CD4-positive, alpha-beta T cell (primary cell): ENCODE results near the gene AUTS2. TPM values are rescaled to one million over a fixed set of nuclear protein-coding genes. Genes with fewer than 3 reads are reported as not detected.

Experiments
- ATAC-seq: fragments of 200-7000 bp; cut with Tn5 transposase; one replicate; pipeline ENCODE4 v1.10.0; 2022; ENCODE audit warnings: mild to moderate bottlenecking; ENCODE audit not compliant: poor library complexity
- CTCF ChIA-PET: fragments of 350-600 bp; sonication (Branson Sonifier 250); formaldehyde crosslinking; loops from one replicate; lab custom pipeline; 2021; ENCODE audit warnings: antibody characterized with exemption, inconsistent platforms; lab: Charles Lee
- POLR2A ChIA-PET: fragments of 350-600 bp; sonication (Branson Sonifier 250); formaldehyde crosslinking; loops from one replicate; lab custom pipeline; 2021; ENCODE audit warnings: antibody characterized with exemption, inconsistent platforms; lab: Charles Lee
- DNase-seq, 14 experiments: peaks; one replicate each; pipeline ENCODE4 v3.0.0-alpha.2; 2013 to 2020; ENCODE audit warnings: mixed read lengths in 2 of 14
- H3K27ac ChIP-seq, 2 donors: one replicate each; pipeline versions ENCODE4 v1.5.1 to v1.7.0; 2013; ENCODE audit warnings: low read length in 2 of 2, low read depth in 1 of 2, mild to moderate bottlenecking in 1 of 2
- H3K27me3 ChIP-seq, 2 experiments: 1 replicate in 1 of 2; 2 replicates in 1 of 2; pipeline versions ENCODE4 v1.6.1 to v1.7.0; 2013; ENCODE audit warnings: low read length in 2 of 2, control low read depth in 1 of 2, mild to moderate bottlenecking in 1 of 2, moderate library complexity in 1 of 2; ENCODE audit not compliant: insufficient read depth in 2 of 2, control insufficient read depth in 1 of 2
- H3K36me3 ChIP-seq: one replicate; pipeline ENCODE4 v1.6.1; 2013; ENCODE audit warnings: low read length, control low read depth; ENCODE audit not compliant: insufficient read depth
- H3K4me1 ChIP-seq: one replicate; pipeline ENCODE4 v1.6.1; 2013; ENCODE audit warnings: low read length, control low read depth; ENCODE audit not compliant: insufficient read depth
- H3K4me3 ChIP-seq: one replicate; pipeline ENCODE4 v1.5.1; 2013; ENCODE audit warnings: mild to moderate bottlenecking, low read length, moderate library complexity
- H3K9me3 ChIP-seq, 2 experiments: 1 replicate in 1 of 2; 2 replicates in 1 of 2; pipeline versions ENCODE4 v1.6.1 to v1.7.0; 2013; ENCODE audit warnings: low read length in 2 of 2, mild to moderate bottlenecking in 2 of 2, control low read depth in 1 of 2, moderate library complexity in 1 of 2; ENCODE audit not compliant: control insufficient read depth in 1 of 2, insufficient read depth in 1 of 2
- H3K27ac Mint-ChIP-seq: one replicate; pipeline ENCODE4 v1.8.0; 2020; ENCODE audit warnings: mixed read lengths
- H3K27me3 Mint-ChIP-seq: one replicate; pipeline ENCODE4 v1.8.0; 2021; ENCODE audit warnings: mixed read lengths
- H3K36me3 Mint-ChIP-seq: one replicate; pipeline ENCODE4 v1.8.0; 2021; ENCODE audit warnings: low read depth, mixed read lengths
- H3K4me1 Mint-ChIP-seq: one replicate; pipeline ENCODE4 v1.8.0; 2021; ENCODE audit warnings: low read depth, mixed read lengths
- H3K4me3 Mint-ChIP-seq: one replicate; pipeline ENCODE4 v1.8.0; 2020; ENCODE audit warnings: mild to moderate bottlenecking, mixed read lengths
- H3K9me3 Mint-ChIP-seq: one replicate; pipeline ENCODE4 v1.8.0; 2020; ENCODE audit warnings: mixed read lengths
- CTCF ChIP-seq: fragments of 200-600 bp; IDR thresholded peaks from one replicate; pipeline ENCODE4 v1.8.0; 2022; ENCODE audit warnings: antibody characterized with exemption, mild to moderate bottlenecking
- intact Hi-C, 2 experiments: fragments of 100-400 bp; cut with DNase I in 1 of 2; cut with micrococcal nuclease in 1 of 2; formaldehyde crosslinking; loops; one replicate each; pipeline versions ENCODE4 v1.15.1 to v1.9.0; 2023 to 2025; cut with DNase I, micrococcal nuclease
- total RNA-seq, 174 experiments: library from RNA in 2 of 174; stranded (reverse) in 2 of 174; gene quantifications; one replicate each; pipeline ENCODE4 v1.2.3 and lab custom pipeline; 2021 to 2026

Gene AUTS2
- total RNA-seq, 2 experiments from 2014 or later: 43.6 to 47.6 TPM

- no peak for DNase-seq
- no peak for TF ChIP-seq CTCF
- Mint-ChIP-seq H3K4me1 (no peaks in the 10 kb centered on the region), H3K27me3 (peaks cover 8% of the 10 kb centered on the region), H3K27ac (no peak overlapping the region), H3K36me3 (no peaks in the 10 kb centered on the region), H3K4me3 (no peak overlapping the region), H3K9me3 (no peaks in the 10 kb centered on the region)
- Histone ChIP-seq H3K4me3 (no peak overlapping the region), H3K27me3 (no peaks in the 10 kb centered on the region), H3K36me3 (no peaks in the 10 kb centered on the region), H3K27ac (no peak overlapping the region), H3K4me1 (no peaks in the 10 kb centered on the region), H3K9me3 (no peaks in the 10 kb centered on the region)
- ChIA-PET CTCF (no interaction called here), POLR2A (no interaction called here)
- no peak for ATAC-seq
- intact Hi-C loops: no loop called here
Observed at GRCh38 chr7:69732203-69732602, 133.9 kb downstream of the AUTS2 start.

DNA sequence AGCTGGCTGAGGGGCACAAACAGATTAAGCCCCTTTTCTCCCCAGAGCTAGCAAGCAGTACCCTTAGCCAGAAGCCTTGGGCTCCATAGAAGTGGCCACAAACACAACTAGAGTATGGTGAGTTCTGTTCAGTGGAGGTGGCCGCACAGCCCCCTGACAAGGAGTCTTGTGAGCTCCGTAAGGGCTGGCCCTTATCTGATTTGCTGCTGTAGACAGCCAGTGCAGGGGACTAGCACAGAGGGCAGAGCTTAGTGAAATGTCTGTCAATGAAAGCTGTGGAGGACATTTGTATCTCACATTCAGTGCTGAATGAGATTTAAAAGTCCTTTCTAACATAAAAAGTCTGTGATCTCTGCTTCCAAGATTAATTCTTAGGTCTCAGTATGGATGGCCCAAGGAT lies 137.3 kb downstream of the AUTS2 start:
- H3K9me3 Mint-ChIP-seq: no peaks in the 10 kb centered on the region
- CTCF ChIA-PET: no interaction called here

DNA sequence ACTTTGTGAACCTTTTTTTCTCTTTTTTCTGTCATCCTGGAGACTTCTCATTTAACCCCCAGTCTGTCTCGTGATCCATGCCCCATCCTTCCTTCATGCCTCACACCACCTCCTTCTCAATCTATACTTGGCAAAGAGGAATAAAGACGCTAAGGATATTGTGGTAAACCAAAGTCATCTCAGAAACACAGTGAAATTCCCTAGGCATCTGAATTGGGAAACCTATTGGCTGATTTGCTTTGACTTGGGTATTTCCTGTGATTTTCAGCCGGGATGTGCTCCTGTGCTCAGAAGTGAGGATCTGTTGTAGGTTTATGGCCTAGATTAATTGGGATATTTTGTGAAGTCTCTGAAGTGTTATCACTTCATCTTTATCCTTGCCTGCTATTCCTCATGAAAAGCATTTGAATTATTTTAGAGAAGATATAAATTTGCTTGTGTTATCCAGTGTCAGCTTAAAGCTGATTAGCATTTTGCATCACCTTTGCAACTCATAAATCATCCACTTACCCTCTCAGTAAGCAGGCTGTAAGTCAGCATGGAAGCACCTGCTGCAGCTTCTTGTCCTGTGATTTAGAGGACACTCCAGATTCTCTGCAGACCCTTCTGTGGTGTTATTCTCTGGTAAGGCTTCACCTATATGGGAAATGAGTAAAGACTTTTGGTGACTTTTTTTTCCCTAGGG lies 138.0 kb downstream of the AUTS2 start:
- H3K9me3 ChIP-seq: no peaks in the 10 kb centered on the region
- H3K27ac Mint-ChIP-seq: no peak overlapping the region
- no peaks in the 10 kb centered on the region for H3K4me1 Mint-ChIP-seq
- no peak for TF ChIP-seq CTCF
- no peaks in the 10 kb centered on the region for H3K27me3 ChIP-seq
- no peaks in the 10 kb centered on the region for H3K36me3 ChIP-seq
- POLR2A ChIA-PET: no interaction called here
- peaks cover 8% of the 10 kb centered on the region for H3K27me3 Mint-ChIP-seq
- no peak overlapping the region for H3K4me3 ChIP-seq
- DNase-seq: no peak
- H3K9me3 Mint-ChIP-seq: no peaks in the 10 kb centered on the region
- CTCF ChIA-PET: no interaction called here
- H3K4me1 ChIP-seq: no peaks in the 10 kb centered on the region
- intact Hi-C loops: no loop called here
- no peak overlapping the region for H3K4me3 Mint-ChIP-seq
- ATAC-seq: no peak
- no peaks in the 10 kb centered on the region for H3K36me3 Mint-ChIP-seq
- no peak overlapping the region for H3K27ac ChIP-seq

More for the DNA sequence above, 137.3 kb downstream of the AUTS2 start:
- Histone ChIP-seq H3K27me3 (no peaks in the 10 kb centered on the region), H3K27ac (no peak overlapping the region), H3K4me1 (no peaks in the 10 kb centered on the region), H3K4me3 (no peak overlapping the region), H3K36me3 (no peaks in the 10 kb centered on the region), H3K9me3 (no peaks in the 10 kb centered on the region)
- no peak for ATAC-seq
- no peak overlapping the region for H3K27ac Mint-ChIP-seq
- POLR2A ChIA-PET: no interaction called here
- H3K27me3 Mint-ChIP-seq: peaks cover 8% of the 10 kb centered on the region
- intact Hi-C loops: no loop called here
- no peaks in the 10 kb centered on the region for H3K4me1 Mint-ChIP-seq
- H3K36me3 Mint-ChIP-seq: no peaks in the 10 kb centered on the region
- no peak for TF ChIP-seq CTCF
- DNase-seq: no peak
- H3K4me3 Mint-ChIP-seq: no peak overlapping the region
